Measurements from ENCODE around the gene CAPZA3.

CAPZA3 gene

GRCh38 chr12:18719922-18720510 is 17.9 kb upstream of the CAPZA3 start:
- Histone ChIP-seq H3K36me3 (ENCODE audit: control insufficient read depth in 1 of 2, insufficient read depth in 2 of 2, low read length in 2 of 2) (no peaks in the 10 kb centered on the region), H3K9me3 (ENCODE audit: control insufficient read depth in 1 of 2, low read length in 2 of 2) (no peaks in the 10 kb centered on the region), H3K27me3 (ENCODE audit: low read depth, low read length) (no peaks in the 10 kb centered on the region), H3K4me1 (ENCODE audit: control insufficient read depth in 1 of 2, insufficient read depth in 2 of 2, low read length in 2 of 2) (no peaks in the 10 kb centered on the region), H3K27ac (ENCODE audit: low read length) (no peak overlapping the region), H3K4me3 (ENCODE audit: low read depth in 1 of 2, low read length in 2 of 2) (no peak overlapping the region)

GRCh38 chr12:18720690-18721089 is 17.2 kb upstream of the CAPZA3 start:
- no peak overlapping the region for H3K4me3 ChIP-seq (ENCODE audit: low read depth in 1 of 2, low read length in 2 of 2)
- no peak overlapping the region for H3K27ac ChIP-seq (ENCODE audit: low read length)
- H3K4me1 ChIP-seq (ENCODE audit: control insufficient read depth in 1 of 2, insufficient read depth in 2 of 2, low read length in 2 of 2) = no peaks in the 10 kb centered on the region
- H3K27me3 ChIP-seq (ENCODE audit: low read depth, low read length) = no peaks in the 10 kb centered on the region
- H3K9me3 ChIP-seq (ENCODE audit: control insufficient read depth in 1 of 2, low read length in 2 of 2) = no peaks in the 10 kb centered on the region
- no peaks in the 10 kb centered on the region for H3K36me3 ChIP-seq (ENCODE audit: control insufficient read depth in 1 of 2, insufficient read depth in 2 of 2, low read length in 2 of 2)

- no peak overlapping the region for H3K27ac ChIP-seq (ENCODE audit: low read length)
- no peaks in the 10 kb centered on the region for H3K9me3 ChIP-seq (ENCODE audit: control insufficient read depth in 1 of 2, low read length in 2 of 2)
- H3K4me3 ChIP-seq (ENCODE audit: low read depth in 1 of 2, low read length in 2 of 2) = no peak overlapping the region
- H3K36me3 ChIP-seq (ENCODE audit: control insufficient read depth in 1 of 2, insufficient read depth in 2 of 2, low read length in 2 of 2) = no peaks in the 10 kb centered on the region
- H3K4me1 ChIP-seq (ENCODE audit: control insufficient read depth in 1 of 2, insufficient read depth in 2 of 2, low read length in 2 of 2) = no peaks in the 10 kb centered on the region
- no peaks in the 10 kb centered on the region for H3K27me3 ChIP-seq (ENCODE audit: low read depth, low read length)
These were observed 16.5 kb upstream of the CAPZA3 start for GRCh38 chr12:18721452-18721851.

- no peak overlapping the region for H3K4me3 ChIP-seq (ENCODE audit: low read depth in 1 of 2, low read length in 2 of 2)
- H3K36me3 ChIP-seq (ENCODE audit: control insufficient read depth in 1 of 2, insufficient read depth in 2 of 2, low read length in 2 of 2) = no peaks in the 10 kb centered on the region
- H3K27me3 ChIP-seq (ENCODE audit: low read depth, low read length) = no peaks in the 10 kb centered on the region
- no peaks in the 10 kb centered on the region for H3K4me1 ChIP-seq (ENCODE audit: control insufficient read depth in 1 of 2, insufficient read depth in 2 of 2, low read length in 2 of 2)
- H3K27ac ChIP-seq (ENCODE audit: low read length) = no peak overlapping the region
- no peaks in the 10 kb centered on the region for H3K9me3 ChIP-seq (ENCODE audit: control insufficient read depth in 1 of 2, low read length in 2 of 2)
These were observed 14.2 kb upstream of the CAPZA3 start for GRCh38 chr12:18723752-18724151.

GRCh38 chr12:18731156-18731555 is 6.8 kb upstream of the CAPZA3 start:
- no peaks in the 10 kb centered on the region for H3K36me3 ChIP-seq (ENCODE audit: control insufficient read depth in 1 of 2, insufficient read depth in 2 of 2, low read length in 2 of 2)
- H3K27ac ChIP-seq (ENCODE audit: low read length) = no peak overlapping the region
- H3K27me3 ChIP-seq (ENCODE audit: low read depth, low read length) = no peaks in the 10 kb centered on the region
- H3K9me3 ChIP-seq (ENCODE audit: control insufficient read depth in 1 of 2, low read length in 2 of 2) = peaks cover 0 to 4% of the 10 kb centered on the region in 2 donors
- H3K4me1 ChIP-seq (ENCODE audit: control insufficient read depth in 1 of 2, insufficient read depth in 2 of 2, low read length in 2 of 2) = no peaks in the 10 kb centered on the region
- no peak overlapping the region for H3K4me3 ChIP-seq (ENCODE audit: low read depth in 1 of 2, low read length in 2 of 2)

GRCh38 chr12:18747895-18748294 is 10.0 kb downstream of the CAPZA3 start:
- H3K4me1 ChIP-seq (ENCODE audit: control insufficient read depth in 1 of 2, insufficient read depth in 2 of 2, low read length in 2 of 2) = no peaks in the 10 kb centered on the region
- no peaks in the 10 kb centered on the region for H3K9me3 ChIP-seq (ENCODE audit: control insufficient read depth in 1 of 2, low read length in 2 of 2)
- no peak overlapping the region for H3K4me3 ChIP-seq (ENCODE audit: low read depth in 1 of 2, low read length in 2 of 2)
- H3K36me3 ChIP-seq (ENCODE audit: control insufficient read depth in 1 of 2, insufficient read depth in 2 of 2, low read length in 2 of 2) = no peaks in the 10 kb centered on the region
- H3K27me3 ChIP-seq (ENCODE audit: low read depth, low read length) = no peaks in the 10 kb centered on the region
- no peak overlapping the region for H3K27ac ChIP-seq (ENCODE audit: low read length)

GRCh38 chr12:18749386-18749957 is 11.6 kb downstream of the CAPZA3 start:
- Histone ChIP-seq H3K27me3 (ENCODE audit: low read depth, low read length) (no peaks in the 10 kb centered on the region), H3K9me3 (ENCODE audit: control insufficient read depth in 1 of 2, low read length in 2 of 2) (no peaks in the 10 kb centered on the region), H3K4me1 (ENCODE audit: control insufficient read depth in 1 of 2, insufficient read depth in 2 of 2, low read length in 2 of 2) (peaks cover 0 to 9% of the 10 kb centered on the region in 2 donors), H3K27ac (ENCODE audit: low read length) (no peak overlapping the region), H3K4me3 (ENCODE audit: low read depth in 1 of 2, low read length in 2 of 2) (no peak overlapping the region), H3K36me3 (ENCODE audit: control insufficient read depth in 1 of 2, insufficient read depth in 2 of 2, low read length in 2 of 2) (no peaks in the 10 kb centered on the region)

GRCh38 chr12:18750085-18750484 is 12.2 kb downstream of the CAPZA3 start:
- Histone ChIP-seq H3K27ac (ENCODE audit: low read length) (no peak overlapping the region), H3K4me1 (ENCODE audit: control insufficient read depth in 1 of 2, insufficient read depth in 2 of 2, low read length in 2 of 2) (peaks cover 0 to 9% of the 10 kb centered on the region in 2 donors), H3K36me3 (ENCODE audit: control insufficient read depth in 1 of 2, insufficient read depth in 2 of 2, low read length in 2 of 2) (no peaks in the 10 kb centered on the region), H3K27me3 (ENCODE audit: low read depth, low read length) (no peaks in the 10 kb centered on the region), H3K4me3 (ENCODE audit: low read depth in 1 of 2, low read length in 2 of 2) (no peak overlapping the region), H3K9me3 (ENCODE audit: control insufficient read depth in 1 of 2, low read length in 2 of 2) (no peaks in the 10 kb centered on the region)

- Histone ChIP-seq H3K27me3 (ENCODE audit: low read depth, low read length) (no peaks in the 10 kb centered on the region), H3K36me3 (ENCODE audit: control insufficient read depth in 1 of 2, insufficient read depth in 2 of 2, low read length in 2 of 2) (no peaks in the 10 kb centered on the region), H3K9me3 (ENCODE audit: control insufficient read depth in 1 of 2, low read length in 2 of 2) (no peaks in the 10 kb centered on the region), H3K4me1 (ENCODE audit: control insufficient read depth in 1 of 2, insufficient read depth in 2 of 2, low read length in 2 of 2) (peaks cover 0 to 9% of the 10 kb centered on the region in 2 donors), H3K4me3 (ENCODE audit: low read depth in 1 of 2, low read length in 2 of 2) (no peak overlapping the region), H3K27ac (ENCODE audit: low read length) (no peak overlapping the region)
These were observed 13.9 kb downstream of the CAPZA3 start for GRCh38 chr12:18751866-18752265.

GRCh38 chr12:18752280-18752920 is 14.5 kb downstream of the CAPZA3 start:
- H3K36me3 ChIP-seq (ENCODE audit: control insufficient read depth in 1 of 2, insufficient read depth in 2 of 2, low read length in 2 of 2) = no peaks in the 10 kb centered on the region
- no peak overlapping the region for H3K27ac ChIP-seq (ENCODE audit: low read length)
- no peaks in the 10 kb centered on the region for H3K27me3 ChIP-seq (ENCODE audit: low read depth, low read length)
- H3K9me3 ChIP-seq (ENCODE audit: control insufficient read depth in 1 of 2, low read length in 2 of 2) = no peaks in the 10 kb centered on the region
- peaks cover 0 to 9% of the 10 kb centered on the region in 2 donors for H3K4me1 ChIP-seq (ENCODE audit: control insufficient read depth in 1 of 2, insufficient read depth in 2 of 2, low read length in 2 of 2)
- no peak overlapping the region for H3K4me3 ChIP-seq (ENCODE audit: low read depth in 1 of 2, low read length in 2 of 2)

GRCh38 chr12:18752947-18753346 is 15.0 kb downstream of the CAPZA3 start:
- Histone ChIP-seq H3K36me3 (ENCODE audit: control insufficient read depth in 1 of 2, insufficient read depth in 2 of 2, low read length in 2 of 2) (no peaks in the 10 kb centered on the region), H3K4me1 (ENCODE audit: control insufficient read depth in 1 of 2, insufficient read depth in 2 of 2, low read length in 2 of 2) (peaks cover 0 to 9% of the 10 kb centered on the region in 2 donors), H3K27ac (ENCODE audit: low read length) (no peak overlapping the region), H3K4me3 (ENCODE audit: low read depth in 1 of 2, low read length in 2 of 2) (no peak overlapping the region), H3K9me3 (ENCODE audit: control insufficient read depth in 1 of 2, low read length in 2 of 2) (no peaks in the 10 kb centered on the region), H3K27me3 (ENCODE audit: low read depth, low read length) (no peaks in the 10 kb centered on the region)

Measured in muscle layer of duodenum (tissue), 2 donors.